ENCODE results near the gene SND1. TPM values are rescaled to one million over a fixed set of nuclear protein-coding genes. Genes with fewer than 3 reads are reported as not detected.

Gene SND1
- total RNA-seq, 1 experiment from 2014 or later = 218 TPM

GRCh38 chr7:128104108-128104742 lies 452.2 kb downstream of the SND1 start:
- no peak overlapping the region for H3K9ac ChIP-seq (ENCODE audit: extremely low read depth, insufficient read length, low read length)
- H3K79me1 ChIP-seq (ENCODE audit: insufficient read depth, low read depth, low read length, poor library complexity, severe bottlenecking) = no peaks in the 10 kb centered on the region
- DNase-seq = no peak
- no peaks in the 10 kb centered on the region for H4K20me1 ChIP-seq (ENCODE audit: control insufficient read depth, insufficient read depth, insufficient read length)
- no peak overlapping the region for H3K27ac Mint-ChIP-seq
- peaks cover 2% of the 10 kb centered on the region; the same call in 1 of the 2 replicates for H3K4me1 ChIP-seq (ENCODE audit: insufficient read depth, low read length)
- no peak overlapping the region for H4K91ac ChIP-seq (ENCODE audit: insufficient read length, low read depth, low read length)
- no peak overlapping the region for H4K8ac ChIP-seq (replicated peaks; ENCODE audit: insufficient read length, low read depth, low read length)
- TF ChIP-seq, protein P1, sequence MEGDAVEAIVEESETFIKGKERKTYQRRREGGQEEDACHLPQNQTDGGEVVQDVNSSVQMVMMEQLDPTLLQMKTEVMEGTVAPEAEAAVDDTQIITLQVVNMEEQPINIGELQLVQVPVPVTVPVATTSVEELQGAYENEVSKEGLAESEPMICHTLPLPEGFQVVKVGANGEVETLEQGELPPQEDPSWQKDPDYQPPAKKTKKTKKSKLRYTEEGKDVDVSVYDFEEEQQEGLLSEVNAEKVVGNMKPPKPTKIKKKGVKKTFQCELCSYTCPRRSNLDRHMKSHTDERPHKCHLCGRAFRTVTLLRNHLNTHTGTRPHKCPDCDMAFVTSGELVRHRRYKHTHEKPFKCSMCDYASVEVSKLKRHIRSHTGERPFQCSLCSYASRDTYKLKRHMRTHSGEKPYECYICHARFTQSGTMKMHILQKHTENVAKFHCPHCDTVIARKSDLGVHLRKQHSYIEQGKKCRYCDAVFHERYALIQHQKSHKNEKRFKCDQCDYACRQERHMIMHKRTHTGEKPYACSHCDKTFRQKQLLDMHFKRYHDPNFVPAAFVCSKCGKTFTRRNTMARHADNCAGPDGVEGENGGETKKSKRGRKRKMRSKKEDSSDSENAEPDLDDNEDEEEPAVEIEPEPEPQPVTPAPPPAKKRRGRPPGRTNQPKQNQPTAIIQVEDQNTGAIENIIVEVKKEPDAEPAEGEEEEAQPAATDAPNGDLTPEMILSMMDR (conservative IDR thresholded peaks at IDR 0.05) = no peak
- peaks cover 14% of the 10 kb centered on the region; the same call in 1 of the 2 replicates for H3K27me3 ChIP-seq (ENCODE audit: insufficient read depth, low read length)
- no peak overlapping the region for H3T11ph ChIP-seq (ENCODE audit: low read length)
- H3K9me3 Mint-ChIP-seq = no peaks in the 10 kb centered on the region; a peak in 1 of 5 replicates
- H3K4me2 ChIP-seq (ENCODE audit: insufficient read depth, insufficient read length, low read length) = peak overlapping the region; percentile 69
- no peak overlapping the region; the same call in 1 of the 2 replicates for H2BK15ac ChIP-seq (ENCODE audit: low read depth, low read length)
- H3K23ac ChIP-seq (ENCODE audit: insufficient read length, low read depth, low read length) = no peak overlapping the region
- no peaks in the 10 kb centered on the region for H3K9me3 ChIP-seq (ENCODE audit: control insufficient read depth, low read depth, low read length)
- no peak overlapping the region for H3K56ac ChIP-seq (ENCODE audit: insufficient read length, low read depth, low read length)
- H3K4me1 Mint-ChIP-seq = peaks cover 5 to 10% of the 10 kb centered on the region in 2 experiments
- peaks cover 0 to 2% (median 0%) of the 10 kb centered on the region in 3 experiments; a peak in 1 of 7 replicates for H3K36me3 Mint-ChIP-seq (ENCODE audit: insufficient read depth in 1 of 3, low read depth in 3 of 3)
- no peak overlapping the region for H2BK120ac ChIP-seq (ENCODE audit: low read depth, low read length, poor library complexity, severe bottlenecking)
- H2AFZ ChIP-seq (ENCODE audit: low read length) = no peak overlapping the region
- no peak overlapping the region for H2BK5ac ChIP-seq (ENCODE audit: insufficient read length, low read length)
- H3K27me3 Mint-ChIP-seq (ENCODE audit: low read depth) = peaks cover 74% of the 10 kb centered on the region
- no CpG with 5 or more reads among the region's 59 CpGs for WGBS (ENCODE audit: extremely low coverage, insufficient read length, low lambda C conversion rate)
- no peak overlapping the region for H4K5ac ChIP-seq (ENCODE audit: insufficient read length, low read depth, low read length)
- no peak overlapping the region for H3K27ac ChIP-seq (ENCODE audit: insufficient read length, low read depth, low read length)
- no peak overlapping the region for H2AK5ac ChIP-seq (ENCODE audit: insufficient read length, low read length)
- peak overlapping the region; percentile 60 to 66 for H3K4me3 Mint-ChIP-seq
- H3K79me2 ChIP-seq (ENCODE audit: insufficient read depth, low read length) = no peaks in the 10 kb centered on the region
- no peak overlapping the region for H2BK12ac ChIP-seq (ENCODE audit: insufficient read length, low read depth, low read length)
- no peak overlapping the region for H3K4ac ChIP-seq (ENCODE audit: low read depth, low read length)
- H3K18ac ChIP-seq (ENCODE audit: insufficient read length, low read depth, low read length) = no peak overlapping the region
- H3K23me2 ChIP-seq (ENCODE audit: insufficient read length, low read depth, low read length, poor library complexity, severe bottlenecking) = peaks cover 11% of the 10 kb centered on the region
- no peak overlapping the region for H2BK20ac ChIP-seq (ENCODE audit: low read depth, low read length, poor library complexity, severe bottlenecking)
- H3K14ac ChIP-seq (ENCODE audit: insufficient read depth, low read length) = peak overlapping the region; percentile 17

All from H9 (cell line).